Endothelial cell of umbilical vein (primary cell): ENCODE results near the gene USP36. TPM values are rescaled to one million over a fixed set of nuclear protein-coding genes. Genes with fewer than 3 reads are reported as not detected.

ENCODE experiments used
- BruUV-seq: library from RNA; stranded (reverse); fragments of 400-500 nt; replicated peaks from 2 replicates; lab custom pipeline; 2021; lab: Mats Ljungman, UMichigan
- CTCF ChIA-PET: fragments of 300-600, 350-600 bp; sonication (Branson Sonifier 250); formaldehyde crosslinking; loops from one replicate; lab custom pipeline; 2021; ENCODE audit warnings: antibody characterized with exemption, inconsistent platforms; lab: Charles Lee
- POLR2A ChIA-PET: fragments of 300-600, 350-600 bp; sonication (Branson Sonifier 250); formaldehyde crosslinking; loops from one replicate; lab custom pipeline; 2021; ENCODE audit warnings: antibody characterized with exemption, inconsistent platforms; lab: Charles Lee
- DNase-seq: peaks from one replicate; pipeline ENCODE4 v3.0.0-alpha.2; 2011; ENCODE audit warnings: low read depth, low spot score
- FAIRE-seq: peaks from 2 replicates; lab custom pipeline; 2011; peaks lifted over from hg19 to GRCh38; lab: Jason Lieb, UNC
- H2AFZ ChIP-seq: 2 replicates; pipeline ENCODE4 v1.6.0; 2012; ENCODE audit warnings: low read depth, low read length, control low read depth, inconsistent platforms
- H3K27ac ChIP-seq: 2 replicates; pipeline ENCODE4 v1.5.1; 2011; ENCODE audit warnings: low read depth, mild to moderate bottlenecking, control low read depth, low read length, moderate library complexity; ENCODE audit not compliant: insufficient read depth
- H3K27me3 ChIP-seq, 2 experiments: 2 replicates each; pipeline versions ENCODE4 v1.6.0 to v1.6.1; 2011; ENCODE audit warnings: low read length in 2 of 2, mixed read lengths in 1 of 2; ENCODE audit not compliant: control insufficient read depth in 2 of 2, insufficient read depth in 2 of 2
- H3K36me3 ChIP-seq, 2 experiments: 2 replicates in 1 of 2; 3 replicates in 1 of 2; pipeline ENCODE4 v1.5.1; 2011; ENCODE audit warnings: low read length in 2 of 2, mild to moderate bottlenecking in 1 of 2, moderate library complexity in 1 of 2; ENCODE audit not compliant: control insufficient read depth in 2 of 2, insufficient read depth in 2 of 2; ENCODE audit errors: extremely low read depth in 1 of 2
- H3K4me1 ChIP-seq: 3 replicates; pipeline ENCODE4 v1.5.1; 2011; ENCODE audit warnings: mild to moderate bottlenecking, low read length; ENCODE audit not compliant: control insufficient read depth, insufficient read depth; ENCODE audit errors: extremely low read depth
- H3K4me2 ChIP-seq: 2 replicates; pipeline ENCODE4 v1.6.1; 2011; ENCODE audit warnings: low read length, control low read depth, mixed read lengths; ENCODE audit not compliant: insufficient read depth
- H3K4me3 ChIP-seq, 3 experiments: fragments of 200-600 bp in 1 of 3; sonication (generic), shearing (Covaris generic) in 1 of 3; replicated peaks in 1 of 3; 2 replicates each; pipeline ENCODE4 v1.5.1; 2011 to 2016; ENCODE audit warnings: control low read depth in 3 of 3, low read length in 3 of 3, mild to moderate bottlenecking in 2 of 3, inconsistent platforms in 1 of 3, low read depth in 1 of 3, moderate library complexity in 1 of 3; ENCODE audit not compliant: insufficient read depth in 1 of 3
- H3K79me2 ChIP-seq: 2 replicates; pipeline ENCODE4 v1.6.0; 2012; ENCODE audit warnings: low read length, inconsistent platforms; ENCODE audit not compliant: control insufficient read depth, insufficient read depth
- H3K9ac ChIP-seq: replicated peaks from 2 replicates; pipeline ENCODE3; 2011; ENCODE audit warnings: low read length, control low read depth; ENCODE audit not compliant: insufficient read depth; ENCODE audit errors: extremely low read depth
- H3K9me1 ChIP-seq: replicated peaks from 3 replicates; pipeline ENCODE4 v1.6.0; 2011; ENCODE audit warnings: mild to moderate bottlenecking, low read length; ENCODE audit not compliant: control insufficient read depth, insufficient read depth; ENCODE audit errors: extremely low read depth
- H3K9me3 ChIP-seq: replicated peaks from 2 replicates; pipeline ENCODE4 v1.5.1; 2012; ENCODE audit warnings: low read length, inconsistent platforms; ENCODE audit not compliant: control insufficient read depth, insufficient read depth
- H4K20me1 ChIP-seq: replicated peaks from 2 replicates; pipeline ENCODE3; 2011; ENCODE audit warnings: mild to moderate bottlenecking, low read length; ENCODE audit not compliant: control insufficient read depth, insufficient read depth; ENCODE audit errors: extremely low read depth
- EZH2 ChIP-seq: IDR thresholded peaks from 2 replicates; pipeline ENCODE4 v1.6.1; 2012; ENCODE audit warnings: borderline replicate concordance, low read depth, mild to moderate bottlenecking, moderate library complexity, low read length, inconsistent platforms; ENCODE audit not compliant: severe bottlenecking
- FOS ChIP-seq: IDR thresholded peaks from 2 replicates; pipeline ENCODE4 v1.6.1; 2011; ENCODE audit warnings: mild to moderate bottlenecking, low read length, moderate library complexity, borderline replicate concordance; ENCODE audit not compliant: insufficient read depth
- GATA2 ChIP-seq: IDR thresholded peaks from 2 replicates; pipeline ENCODE4 v1.7.0; 2011; ENCODE audit warnings: low read depth, mild to moderate bottlenecking, moderate library complexity, mixed read lengths, low read length; ENCODE audit not compliant: insufficient read length, insufficient read depth
- JUN ChIP-seq: IDR thresholded peaks from 2 replicates; pipeline ENCODE4 v1.6.1; 2011; ENCODE audit warnings: borderline replicate concordance, low read depth; ENCODE audit not compliant: insufficient read length, insufficient read depth
- MYC ChIP-seq: IDR thresholded peaks from one replicate; pipeline ENCODE4 v1.6.1; 2011; ENCODE audit warnings: mild to moderate bottlenecking, low read depth, low read length
- POLR2A ChIP-seq: IDR thresholded peaks from 2 replicates; pipeline ENCODE4 v1.6.1; 2012; ENCODE audit warnings: low read depth, mild to moderate bottlenecking, control low read depth, low read length
- POLR2AphosphoS5 ChIP-seq: IDR thresholded peaks from 2 replicates; pipeline ENCODE4 v1.6.1; 2012; ENCODE audit warnings: low read depth, mild to moderate bottlenecking, control low read depth, low read length, moderate library complexity; ENCODE audit not compliant: insufficient read depth
- dilution Hi-C: fragments of 300-500 bp; cut with MboI; formaldehyde crosslinking; loops from one replicate; pipeline ENCODE4 v1.15.0; 2019; ENCODE audit warnings: low sequenced_read_pairs; ENCODE audit not compliant: extremely low pct_ligation_motif_present
- intact Hi-C: fragments of 100-400 bp; cut with micrococcal nuclease; formaldehyde crosslinking; loops from one replicate; pipeline ENCODE4 v1.10.0; 2022
- polyA plus RNA-seq, 4 experiments: library from polyadenylated mRNA; depleted of rRNA in 3 of 4; stranded (reverse) in 3 of 4; unstranded in 1 of 4; fragments of >200 nt; gene quantifications; 2 replicates each; pipeline versions ENCODE4 v1.2.1 to v1.2.3, GENCODE V29; 2011 to 2012; ENCODE audit warnings: missing spikeins in 1 of 4
- total RNA-seq: library from RNA; stranded (reverse); gene quantifications from 2 replicates; pipeline ENCODE4 v1.2.3, GENCODE V29; 2021
- TF ChIP-seq, protein P1 (sequence below): IDR thresholded peaks from 2 replicates; pipeline ENCODE4 v1.6.1; 2011; ENCODE audit not compliant: insufficient read depth, insufficient read length
- TF ChIP-seq, protein P2 (sequence below), 2 donors: IDR thresholded peaks; 1 replicate in 1 of 2; 2 replicates in 1 of 2; pipeline ENCODE4 v1.5.1; 2011; ENCODE audit warnings: low read length in 2 of 2, mild to moderate bottlenecking in 2 of 2, moderate library complexity in 2 of 2, control low read depth in 1 of 2, inconsistent platforms in 1 of 2, low read depth in 1 of 2; ENCODE audit not compliant: insufficient read depth in 1 of 2; ENCODE audit errors: extremely low read depth in 1 of 2

USP36 gene
- total and polyA plus RNA-seq, 2 donors (not counting 3 experiments of a cell fraction or from before 2014, with no cell fraction given) = 29.8 to 46.6 TPM

DNA sequence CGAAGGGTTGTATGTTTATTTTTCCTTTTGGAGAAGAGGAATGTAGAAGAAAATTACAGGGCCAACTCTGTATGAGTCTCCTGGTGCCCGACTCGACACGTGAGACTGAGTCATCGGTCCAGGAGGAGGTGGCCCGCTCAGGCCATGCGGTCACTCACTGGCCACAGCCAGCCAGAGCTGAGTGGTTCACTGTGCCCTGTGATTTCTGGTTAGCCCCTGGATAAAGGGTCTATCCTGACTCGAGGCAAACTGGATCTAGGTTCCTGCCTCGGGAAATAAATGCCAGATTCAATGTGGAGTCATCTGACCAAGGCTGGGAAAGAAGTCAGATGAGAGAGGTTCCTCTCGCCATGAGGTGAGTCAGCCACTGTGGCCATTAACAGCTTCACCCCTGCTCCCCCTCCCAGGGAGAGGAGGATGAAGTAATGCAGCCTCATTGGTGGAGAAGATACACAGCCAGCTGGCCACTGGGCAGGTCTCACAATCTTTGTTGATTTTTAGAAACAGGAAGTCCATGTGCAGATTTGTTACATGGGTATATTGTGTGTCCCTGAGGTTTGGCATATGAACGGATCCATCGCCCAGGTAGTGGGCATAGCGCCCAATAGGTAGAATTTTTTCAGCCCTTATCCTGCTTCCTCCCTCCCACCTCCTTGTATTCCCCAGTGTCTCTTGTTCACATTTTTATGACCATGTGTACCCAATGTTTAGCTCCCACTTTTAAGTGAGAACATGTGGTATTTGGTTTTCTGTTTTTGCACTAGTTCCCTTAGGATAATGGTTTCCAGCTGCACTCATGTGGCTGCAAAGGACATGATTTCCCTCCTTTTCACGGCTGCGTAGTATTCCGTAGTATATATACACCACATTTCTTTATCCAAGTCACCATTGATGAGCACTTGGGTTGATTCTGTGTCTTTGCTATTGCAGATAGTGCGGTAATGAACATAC is 21.7 kb upstream of the USP36 start:
- intact Hi-C loops = loop anchor here (1.0 to 2.0 kb wide), 4 partner anchors 20 to 72 kb away; partner anchors contain the start of genes TIMP2 and USP36
- dilution Hi-C loops = no loop called here
- H3K27me3 ChIP-seq = no peaks in the 10 kb centered on the region
- H3K9me3 ChIP-seq = no peaks in the 10 kb centered on the region
- H3K36me3 ChIP-seq = peaks cover 0 to 8% of the 10 kb centered on the region in 2 experiments
- no peaks in the 10 kb centered on the region for H3K9me1 ChIP-seq
- no peaks in the 10 kb centered on the region for H4K20me1 ChIP-seq
- H3K4me2 ChIP-seq = peak overlapping the region; percentile 13
- peak; percentile 95 for DNase-seq
- POLR2A ChIA-PET = interaction anchor here (0.6 to 1.3 kb wide), 2 partner anchors 72 to 270 kb away, joined by 3 to 4 read pairs; no protein-coding TSS in a partner anchor
- peaks cover 22% of the 10 kb centered on the region for H3K4me1 ChIP-seq
- peak; percentile 95 for FAIRE-seq
- H3K9ac ChIP-seq = peak overlapping the region; percentile 72
- H3K27ac ChIP-seq = peak overlapping the region; percentile 93
- no peak overlapping the region for H3K4me3 ChIP-seq
- CTCF ChIA-PET = interaction anchor here (0.6 to 2.2 kb wide), 5 partner anchors 9 to 112 kb away, joined by 3 to 12 read pairs (median 3); no protein-coding TSS in a partner anchor
- BruUV-seq = TSS peak; percentile 92
- H3K79me2 ChIP-seq = no peaks in the 10 kb centered on the region
- peak; percentile 58 for TF ChIP-seq POLR2A
- TF ChIP-seq POLR2AphosphoS5 = peak; percentile 81
- peak; percentile 82 for TF ChIP-seq FOS
- peak; percentile 62 for TF ChIP-seq JUN
- TF ChIP-seq, protein P1, sequence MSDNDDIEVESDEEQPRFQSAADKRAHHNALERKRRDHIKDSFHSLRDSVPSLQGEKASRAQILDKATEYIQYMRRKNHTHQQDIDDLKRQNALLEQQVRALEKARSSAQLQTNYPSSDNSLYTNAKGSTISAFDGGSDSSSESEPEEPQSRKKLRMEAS = peak; percentile 75
- TF ChIP-seq MYC = peak; percentile 99
- TF ChIP-seq, protein P2, sequence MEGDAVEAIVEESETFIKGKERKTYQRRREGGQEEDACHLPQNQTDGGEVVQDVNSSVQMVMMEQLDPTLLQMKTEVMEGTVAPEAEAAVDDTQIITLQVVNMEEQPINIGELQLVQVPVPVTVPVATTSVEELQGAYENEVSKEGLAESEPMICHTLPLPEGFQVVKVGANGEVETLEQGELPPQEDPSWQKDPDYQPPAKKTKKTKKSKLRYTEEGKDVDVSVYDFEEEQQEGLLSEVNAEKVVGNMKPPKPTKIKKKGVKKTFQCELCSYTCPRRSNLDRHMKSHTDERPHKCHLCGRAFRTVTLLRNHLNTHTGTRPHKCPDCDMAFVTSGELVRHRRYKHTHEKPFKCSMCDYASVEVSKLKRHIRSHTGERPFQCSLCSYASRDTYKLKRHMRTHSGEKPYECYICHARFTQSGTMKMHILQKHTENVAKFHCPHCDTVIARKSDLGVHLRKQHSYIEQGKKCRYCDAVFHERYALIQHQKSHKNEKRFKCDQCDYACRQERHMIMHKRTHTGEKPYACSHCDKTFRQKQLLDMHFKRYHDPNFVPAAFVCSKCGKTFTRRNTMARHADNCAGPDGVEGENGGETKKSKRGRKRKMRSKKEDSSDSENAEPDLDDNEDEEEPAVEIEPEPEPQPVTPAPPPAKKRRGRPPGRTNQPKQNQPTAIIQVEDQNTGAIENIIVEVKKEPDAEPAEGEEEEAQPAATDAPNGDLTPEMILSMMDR (IDR thresholded peaks at IDR 0.05; ENCODE audit: extremely low read depth in 1 of 2, insufficient read depth in 1 of 2, low read depth in 1 of 2, low read length in 2 of 2) = no peak
- TF ChIP-seq GATA2 = no peak
- no peak for TF ChIP-seq EZH2
- H2AFZ ChIP-seq = peak overlapping the region; percentile 43
